Loucy (cell line): ENCODE measurements around the gene ZFPM1.

Source experiments
- H2AFZ ChIP-seq: fragments of 200-600 bp; sonication (generic); 2 replicates; pipeline ENCODE4 v1.6.0; 2016; ENCODE audit warnings: antibody characterized with exemption, mild to moderate bottlenecking, low read length, moderate library complexity
- H3F3A ChIP-seq: fragments of 200-600 bp; 2 replicates; pipeline ENCODE4 v1.6.0; 2016; ENCODE audit warnings: antibody characterized with exemption, low read depth, mild to moderate bottlenecking
- H3K27me3 ChIP-seq: fragments of 200-600 bp; sonication (generic); 2 replicates; pipeline ENCODE4 v1.6.1; 2014; ENCODE audit warnings: low read length, mild to moderate bottlenecking; ENCODE audit not compliant: insufficient read depth, poor library complexity, severe bottlenecking
- H3K36me3 ChIP-seq: fragments of 200-600 bp; sonication (generic); 2 replicates; pipeline ENCODE4 v1.6.1; 2016; ENCODE audit warnings: low read length; ENCODE audit not compliant: insufficient read depth
- H3K4me1 ChIP-seq: fragments of 200-600 bp; sonication (generic); 2 replicates; pipeline ENCODE4 v1.5.1; 2014; ENCODE audit warnings: low read length, mild to moderate bottlenecking; ENCODE audit not compliant: insufficient read depth, poor library complexity, severe bottlenecking
- H3K4me2 ChIP-seq: fragments of 200-600 bp; sonication (generic); 2 replicates; pipeline ENCODE4 v1.6.0; 2014; ENCODE audit warnings: antibody characterized with exemption, low read length, low read depth, mild to moderate bottlenecking; ENCODE audit not compliant: poor library complexity, severe bottlenecking
- H3K4me3 ChIP-seq: fragments of 200-600 bp; sonication (generic); 2 replicates; pipeline ENCODE4 v1.5.1; 2014; ENCODE audit warnings: low read length, mild to moderate bottlenecking, mixed read lengths; ENCODE audit not compliant: poor library complexity, severe bottlenecking
- H3K79me2 ChIP-seq: fragments of 200-600 bp; sonication (generic); 2 replicates; pipeline ENCODE4 v1.6.1; 2014; ENCODE audit warnings: low read length; ENCODE audit not compliant: insufficient read depth
- H3K9ac ChIP-seq: fragments of 200-600 bp; sonication (generic); 2 replicates; pipeline ENCODE4 v1.6.0; 2014; ENCODE audit warnings: mild to moderate bottlenecking, low read depth, low read length, moderate library complexity; ENCODE audit not compliant: poor library complexity, severe bottlenecking
- H3K9me2 ChIP-seq: fragments of 200-600 bp; sonication (generic); replicated peaks from 2 replicates; pipeline ENCODE4 v1.6.1; 2016; ENCODE audit warnings: low read depth, low read length, mixed read lengths
- H3K9me3 ChIP-seq: fragments of 200-600 bp; sonication (generic); 2 replicates; pipeline ENCODE4 v1.6.1; 2014; ENCODE audit warnings: mild to moderate bottlenecking, antibody characterized with exemption, low read length, low read depth; ENCODE audit not compliant: insufficient read depth
- H4K20me1 ChIP-seq: fragments of 200-600 bp; sonication (generic); 2 replicates; pipeline ENCODE4 v1.6.0; 2014; ENCODE audit warnings: antibody characterized with exemption, low read length, mild to moderate bottlenecking; ENCODE audit not compliant: insufficient read depth, poor library complexity, severe bottlenecking
- EZH2phosphoT487 ChIP-seq: fragments of 200-600 bp; IDR thresholded peaks from 2 replicates; pipeline ENCODE4 v1.6.1; 2018; ENCODE audit warnings: antibody characterized with exemption, mild to moderate bottlenecking, moderate library complexity, borderline replicate concordance
- TF ChIP-seq, protein P1 (sequence below): fragments of 200-600 bp; sonication (generic); conservative IDR thresholded peaks from 2 replicates; pipeline ENCODE4 v1.5.1; 2014; ENCODE audit warnings: mild to moderate bottlenecking, antibody characterized with exemption, low read length

Gene ZFPM1

DNA sequence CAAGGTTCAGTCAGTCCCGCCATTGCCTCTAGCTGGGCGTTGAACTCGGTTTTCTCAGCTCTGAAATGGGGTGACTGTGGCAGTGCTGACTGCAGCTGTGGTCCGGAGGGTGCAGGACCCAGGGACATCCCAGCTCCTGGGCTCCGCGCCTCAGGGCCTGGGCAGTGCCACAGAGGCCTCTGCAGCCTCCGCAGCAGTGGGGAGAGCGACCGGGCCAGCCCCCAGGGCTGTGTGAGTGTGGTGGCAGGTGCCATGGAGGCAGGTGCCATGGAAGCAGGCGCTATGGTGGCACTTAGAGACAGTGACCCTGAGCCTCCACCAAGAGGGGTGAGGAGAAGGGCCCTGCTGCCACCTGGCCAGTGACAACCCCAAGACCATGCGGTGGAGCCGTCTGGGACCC is 39.4 kb upstream of the ZFPM1 start:
- TF ChIP-seq, protein P1, sequence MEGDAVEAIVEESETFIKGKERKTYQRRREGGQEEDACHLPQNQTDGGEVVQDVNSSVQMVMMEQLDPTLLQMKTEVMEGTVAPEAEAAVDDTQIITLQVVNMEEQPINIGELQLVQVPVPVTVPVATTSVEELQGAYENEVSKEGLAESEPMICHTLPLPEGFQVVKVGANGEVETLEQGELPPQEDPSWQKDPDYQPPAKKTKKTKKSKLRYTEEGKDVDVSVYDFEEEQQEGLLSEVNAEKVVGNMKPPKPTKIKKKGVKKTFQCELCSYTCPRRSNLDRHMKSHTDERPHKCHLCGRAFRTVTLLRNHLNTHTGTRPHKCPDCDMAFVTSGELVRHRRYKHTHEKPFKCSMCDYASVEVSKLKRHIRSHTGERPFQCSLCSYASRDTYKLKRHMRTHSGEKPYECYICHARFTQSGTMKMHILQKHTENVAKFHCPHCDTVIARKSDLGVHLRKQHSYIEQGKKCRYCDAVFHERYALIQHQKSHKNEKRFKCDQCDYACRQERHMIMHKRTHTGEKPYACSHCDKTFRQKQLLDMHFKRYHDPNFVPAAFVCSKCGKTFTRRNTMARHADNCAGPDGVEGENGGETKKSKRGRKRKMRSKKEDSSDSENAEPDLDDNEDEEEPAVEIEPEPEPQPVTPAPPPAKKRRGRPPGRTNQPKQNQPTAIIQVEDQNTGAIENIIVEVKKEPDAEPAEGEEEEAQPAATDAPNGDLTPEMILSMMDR, result no peak
- no peak for TF ChIP-seq EZH2phosphoT487
- Histone ChIP-seq H4K20me1 (no peaks in the 10 kb centered on the region), H3K4me1 (no peaks in the 10 kb centered on the region)

DNA sequence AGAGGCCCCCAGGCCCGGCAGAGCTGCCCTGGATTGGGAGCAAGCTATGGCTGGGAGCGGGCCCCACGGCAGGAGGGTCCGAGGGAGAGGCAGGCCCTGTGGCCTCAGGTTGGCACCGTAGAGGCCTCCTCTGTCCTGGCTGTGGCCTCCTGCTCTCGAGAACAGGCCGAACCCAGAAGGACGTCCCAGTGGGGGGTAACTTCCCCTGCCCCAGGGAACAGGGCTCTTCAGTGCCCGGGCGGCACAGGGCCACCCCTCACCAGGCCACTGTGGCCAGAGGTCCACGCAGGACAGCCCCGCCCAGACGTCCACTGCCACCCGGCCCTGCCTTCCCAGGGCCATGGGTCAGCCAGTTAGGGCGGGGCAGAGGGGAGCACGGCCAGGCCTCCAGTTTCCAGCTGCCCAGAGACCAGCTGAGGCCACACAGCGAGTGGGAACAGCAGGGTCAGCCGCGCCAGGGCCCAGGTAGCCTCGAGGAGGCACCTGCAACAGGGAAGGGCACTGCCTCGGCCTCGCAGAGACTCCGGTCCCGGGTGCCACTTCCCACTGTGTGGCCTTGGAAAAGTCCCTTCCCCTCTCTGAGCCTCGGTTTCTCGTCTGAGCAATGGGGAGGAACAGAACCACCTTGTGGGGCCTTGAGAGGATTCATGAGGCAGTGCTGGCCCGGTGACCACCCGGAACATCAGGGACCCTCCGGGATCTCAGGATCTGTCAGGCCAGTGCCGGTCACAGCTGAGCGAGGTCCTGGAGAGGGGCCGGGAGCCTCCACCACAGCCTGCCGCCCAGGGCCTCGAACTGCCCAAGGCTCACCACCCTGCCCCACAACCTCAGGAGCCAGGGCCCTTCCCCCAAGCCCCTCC is 38.3 kb upstream of the ZFPM1 start:
- H4K20me1 ChIP-seq, result no peaks in the 10 kb centered on the region

More for the DNA sequence above, 39.4 kb upstream of the ZFPM1 start:
- Histone ChIP-seq H3K27me3 (no peaks in the 10 kb centered on the region), H3K9me3 (no peaks in the 10 kb centered on the region), H3K79me2 (no peaks in the 10 kb centered on the region), H3K4me3 (no peak overlapping the region), H2AFZ (no peak overlapping the region), H3K9me2 (no peaks in the 10 kb centered on the region), H3K9ac (no peak overlapping the region), H3F3A (no peaks in the 10 kb centered on the region), H3K36me3 (no peaks in the 10 kb centered on the region), H3K4me2 (no peak overlapping the region)

DNA sequence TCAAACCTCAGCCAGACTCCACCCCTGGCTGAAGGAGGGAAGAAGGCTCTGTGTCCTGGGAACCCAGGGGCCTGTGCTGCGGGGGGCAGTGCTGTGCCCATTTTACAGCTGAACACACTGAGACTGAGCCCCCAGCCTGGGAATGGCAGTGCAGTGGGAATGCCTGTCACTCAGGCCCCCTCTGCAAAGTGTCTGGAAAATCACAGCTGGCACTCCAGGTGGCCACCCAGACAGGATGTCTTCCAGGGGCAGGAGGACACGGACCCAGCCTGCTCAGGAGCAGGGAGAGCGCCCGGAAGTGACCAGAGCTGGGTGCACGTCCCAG is 37.7 kb upstream of the ZFPM1 start:
- H3K4me1 ChIP-seq, result no peaks in the 10 kb centered on the region
- H3F3A ChIP-seq, result no peaks in the 10 kb centered on the region
- H4K20me1 ChIP-seq, result no peaks in the 10 kb centered on the region
- no peaks in the 10 kb centered on the region for H3K79me2 ChIP-seq
- no peak for TF ChIP-seq EZH2phosphoT487
- TF ChIP-seq, protein P1, result no peak
- no peak overlapping the region for H3K4me2 ChIP-seq
- no peak overlapping the region for H2AFZ ChIP-seq
- H3K36me3 ChIP-seq, result no peaks in the 10 kb centered on the region
- H3K9ac ChIP-seq, result no peak overlapping the region
- no peaks in the 10 kb centered on the region for H3K9me3 ChIP-seq
- no peak overlapping the region for H3K4me3 ChIP-seq
- no peaks in the 10 kb centered on the region for H3K9me2 ChIP-seq
- H3K27me3 ChIP-seq, result no peaks in the 10 kb centered on the region

More for the DNA sequence above, 38.3 kb upstream of the ZFPM1 start:
- Histone ChIP-seq H3K9me2 (no peaks in the 10 kb centered on the region), H3K4me1 (no peaks in the 10 kb centered on the region), H3F3A (no peaks in the 10 kb centered on the region), H3K79me2 (no peaks in the 10 kb centered on the region), H2AFZ (no peak overlapping the region), H3K36me3 (no peaks in the 10 kb centered on the region), H3K27me3 (no peaks in the 10 kb centered on the region), H3K4me3 (no peak overlapping the region), H3K4me2 (no peak overlapping the region), H3K9me3 (no peaks in the 10 kb centered on the region), H3K9ac (no peak overlapping the region)
- no peak for TF ChIP-seq EZH2phosphoT487
- TF ChIP-seq, protein P1, result no peak
